H9 (cell line): ENCODE data around the gene OR11H6. TPM values are rescaled to one million over a fixed set of nuclear protein-coding genes. Genes with fewer than 3 reads are reported as not detected.

Experiments
- DNase-seq: peaks from one replicate; pipeline ENCODE4 v3.0.0-alpha.2; 2017
- H2AFZ ChIP-seq: one replicate; pipeline ENCODE4 v1.6.1; 2013; ENCODE audit warnings: mild to moderate bottlenecking, low read length, control low read depth, moderate library complexity
- H2AK5ac ChIP-seq: 2 replicates; pipeline ENCODE4 v1.6.1; 2013; ENCODE audit warnings: low read length, control low read depth, mixed read lengths; ENCODE audit not compliant: insufficient read length
- H2BK120ac ChIP-seq: one replicate; pipeline ENCODE4 v1.6.1; 2013; ENCODE audit warnings: low read depth, mild to moderate bottlenecking, low read length, control low read depth, inconsistent platforms; ENCODE audit not compliant: poor library complexity, severe bottlenecking
- H2BK12ac ChIP-seq: 2 replicates; pipeline ENCODE4 v1.6.1; 2013; ENCODE audit warnings: low read length, control low read depth, mixed read lengths, low read depth; ENCODE audit not compliant: insufficient read length
- H2BK15ac ChIP-seq: 2 replicates; pipeline ENCODE4 v1.6.1; 2013; ENCODE audit warnings: low read depth, low read length, control low read depth
- H2BK20ac ChIP-seq: one replicate; pipeline ENCODE4 v1.6.1; 2013; ENCODE audit warnings: low read depth, mild to moderate bottlenecking, low read length, control low read depth, inconsistent platforms; ENCODE audit not compliant: poor library complexity, severe bottlenecking
- H2BK5ac ChIP-seq: 2 replicates; pipeline ENCODE4 v1.6.1; 2013; ENCODE audit warnings: low read length, control low read depth, mixed read lengths; ENCODE audit not compliant: insufficient read length
- H3K14ac ChIP-seq: 2 replicates; pipeline ENCODE4 v1.6.1; 2013; ENCODE audit warnings: low read length, control low read depth; ENCODE audit not compliant: insufficient read depth
- H3K18ac ChIP-seq: 2 replicates; pipeline ENCODE4 v1.6.1; 2013; ENCODE audit warnings: low read depth, mild to moderate bottlenecking, mixed read lengths, low read length, control low read depth; ENCODE audit not compliant: insufficient read length
- H3K23ac ChIP-seq: 2 replicates; pipeline ENCODE4 v1.6.1; 2013; ENCODE audit warnings: low read length, control low read depth, mixed read lengths, low read depth; ENCODE audit not compliant: insufficient read length
- H3K23me2 ChIP-seq: 2 replicates; pipeline ENCODE4 v1.6.1; 2013; ENCODE audit warnings: low read depth, mild to moderate bottlenecking, mixed read lengths, low read length, control low read depth; ENCODE audit not compliant: insufficient read length, poor library complexity, severe bottlenecking
- H3K27ac ChIP-seq: 2 replicates; pipeline ENCODE4 v1.5.1; 2013; ENCODE audit warnings: low read length, control low read depth, mixed read lengths, low read depth; ENCODE audit not compliant: insufficient read length
- H3K27me3 ChIP-seq: 2 replicates; pipeline ENCODE4 v1.6.1; 2013; ENCODE audit warnings: low read length, control low read depth, inconsistent platforms; ENCODE audit not compliant: insufficient read depth
- H3K4ac ChIP-seq: 2 replicates; pipeline ENCODE4 v1.6.1; 2013; ENCODE audit warnings: low read depth, mild to moderate bottlenecking, control low read depth, inconsistent platforms, low read length, moderate library complexity
- H3K4me1 ChIP-seq: 2 replicates; pipeline ENCODE4 v1.6.1; 2013; ENCODE audit warnings: low read length, control low read depth, inconsistent platforms; ENCODE audit not compliant: insufficient read depth
- H3K4me2 ChIP-seq: 2 replicates; pipeline ENCODE4 v1.6.1; 2013; ENCODE audit warnings: low read length, control low read depth, mixed read lengths; ENCODE audit not compliant: insufficient read length, insufficient read depth
- H3K56ac ChIP-seq: 2 replicates; pipeline ENCODE4 v1.6.1; 2013; ENCODE audit warnings: low read depth, mild to moderate bottlenecking, mixed read lengths, low read length, control low read depth; ENCODE audit not compliant: insufficient read length
- H3K79me1 ChIP-seq: 2 replicates; pipeline ENCODE4 v1.6.1; 2013; ENCODE audit warnings: low read depth, mild to moderate bottlenecking, moderate library complexity, low read length, control low read depth, inconsistent platforms; ENCODE audit not compliant: insufficient read depth, poor library complexity, severe bottlenecking
- H3K79me2 ChIP-seq: 2 replicates; pipeline ENCODE4 v1.6.1; 2013; ENCODE audit warnings: low read length, control low read depth, inconsistent platforms; ENCODE audit not compliant: insufficient read depth
- H3K9ac ChIP-seq: 2 replicates; pipeline ENCODE4 v1.6.1; 2013; ENCODE audit warnings: low read length, control low read depth, mixed read lengths; ENCODE audit not compliant: insufficient read length; ENCODE audit errors: extremely low read depth
- H3K9me3 ChIP-seq: one replicate; pipeline ENCODE4 v1.6.1; 2013; ENCODE audit warnings: low read depth, low read length, inconsistent platforms; ENCODE audit not compliant: control insufficient read depth
- H3T11ph ChIP-seq: one replicate; pipeline ENCODE4 v1.6.1; 2013; ENCODE audit warnings: mild to moderate bottlenecking, low read length, control low read depth, inconsistent platforms
- H4K20me1 ChIP-seq: one replicate; pipeline ENCODE4 v1.6.1; 2013; ENCODE audit not compliant: control insufficient read depth, insufficient read length, insufficient read depth
- H4K5ac ChIP-seq: 2 replicates; pipeline ENCODE4 v1.6.1; 2013; ENCODE audit warnings: low read depth, mild to moderate bottlenecking, mixed read lengths, low read length, control low read depth; ENCODE audit not compliant: insufficient read length
- H4K8ac ChIP-seq: replicated peaks from 2 replicates; pipeline ENCODE4 v1.6.1; 2013; ENCODE audit warnings: low read length, control low read depth, mixed read lengths, low read depth; ENCODE audit not compliant: insufficient read length
- H4K91ac ChIP-seq: 2 replicates; pipeline ENCODE4 v1.6.1; 2013; ENCODE audit warnings: low read depth, mild to moderate bottlenecking, moderate library complexity, mixed read lengths, low read length, control low read depth; ENCODE audit not compliant: insufficient read length
- H3K27ac Mint-ChIP-seq, 3 experiments: 2 replicates in 2 of 3; 3 replicates in 1 of 3; pipeline ENCODE4 v1.8.0; 2020 to 2021; ENCODE audit warnings: mixed read lengths in 3 of 3, mild to moderate bottlenecking in 1 of 3, moderate library complexity in 1 of 3
- H3K27me3 Mint-ChIP-seq: 2 replicates; pipeline ENCODE4 v1.8.0; 2021; ENCODE audit warnings: low read depth, mild to moderate bottlenecking, moderate library complexity, mixed read lengths
- H3K36me3 Mint-ChIP-seq, 3 experiments: 2 replicates in 2 of 3; 3 replicates in 1 of 3; pipeline ENCODE4 v1.8.0; 2020 to 2021; ENCODE audit warnings: low read depth in 3 of 3, mixed read lengths in 3 of 3; ENCODE audit not compliant: insufficient read depth in 1 of 3
- H3K4me1 Mint-ChIP-seq, 2 experiments: 2 replicates each; pipeline ENCODE4 v1.8.0; 2020; ENCODE audit warnings: mixed read lengths in 2 of 2
- H3K4me3 Mint-ChIP-seq, 2 experiments: 2 replicates in 1 of 2; 3 replicates in 1 of 2; pipeline ENCODE4 v1.8.0; 2020 to 2021; ENCODE audit warnings: mild to moderate bottlenecking in 2 of 2, mixed read lengths in 2 of 2, moderate library complexity in 1 of 2
- H3K9me3 Mint-ChIP-seq, 2 experiments: 2 replicates in 1 of 2; 3 replicates in 1 of 2; pipeline ENCODE4 v1.8.0; 2020; ENCODE audit warnings: mild to moderate bottlenecking in 2 of 2, mixed read lengths in 2 of 2, moderate library complexity in 1 of 2
- CTCF ChIP-seq: fragments of 200-600 bp; sonication (generic); conservative IDR thresholded peaks from 3 replicates; pipeline ENCODE4 v1.8.0; 2021; ENCODE audit warnings: antibody characterized with exemption, mild to moderate bottlenecking
- WGBS: extraction: QIAGEN DNeasy Blood & Tissue Kit; methylation state at CpG from one replicate; pipeline ENCODE4 v1.1.7; 2013; ENCODE audit warnings: missing lambda C conversion rate, low lambda C conversion rate, mixed read lengths; ENCODE audit not compliant: insufficient read length; ENCODE audit errors: extremely low coverage; 5-methylcytosine and 5-hydroxymethylcytosine counted together
- total RNA-seq: library from RNA; stranded (reverse); gene quantifications from 2 replicates; pipeline ENCODE4 v1.2.1, GENCODE V29; 2021

Gene OR11H6
- total RNA-seq, 1 experiment from 2014 or later, result not detected

DNA sequence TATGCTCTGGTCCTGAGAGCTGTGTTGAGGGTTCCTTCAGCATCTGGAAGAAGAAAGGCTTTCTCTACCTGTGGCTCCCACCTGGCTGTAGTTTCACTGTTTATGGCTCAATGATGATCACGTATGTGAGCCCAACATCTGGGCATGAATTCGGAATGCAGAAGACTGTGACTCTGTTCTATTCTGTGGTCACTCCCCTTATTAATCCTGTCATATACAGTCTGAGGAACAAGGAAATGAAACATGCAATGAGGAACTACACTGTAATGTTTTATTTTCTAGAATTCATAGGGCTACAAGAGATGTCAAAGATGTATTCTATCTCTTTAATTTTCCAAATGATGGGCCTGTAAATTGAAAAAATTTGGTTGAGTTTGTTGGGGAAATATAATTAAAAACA lies 43.6 kb upstream of the OR11H6 start:
- peaks cover 0 to 39% (median 9%) of the 10 kb centered on the region in 3 experiments; a peak in 6 of 7 replicates for H3K36me3 Mint-ChIP-seq
- Histone ChIP-seq H4K5ac (no peak overlapping the region), H4K20me1 (no peaks in the 10 kb centered on the region), H2AFZ (no peak overlapping the region), H3K27me3 (no peaks in the 10 kb centered on the region; the same call in 1 of the 2 replicates), H3T11ph (no peak overlapping the region), H3K4ac (no peak overlapping the region), H2BK120ac (no peak overlapping the region), H3K56ac (no peak overlapping the region), H3K9ac (no peak overlapping the region), H3K79me1 (no peaks in the 10 kb centered on the region), H4K91ac (no peak overlapping the region), H2BK15ac (no peak overlapping the region), H3K4me2 (no peak overlapping the region), H3K9me3 (peaks cover 65% of the 10 kb centered on the region), H2BK12ac (no peak overlapping the region), H4K8ac (no peak overlapping the region), H2AK5ac (no peak overlapping the region), H2BK5ac (no peak overlapping the region), H3K23ac (no peak overlapping the region), H2BK20ac (no peak overlapping the region), H3K23me2 (no peaks in the 10 kb centered on the region), H3K79me2 (no peaks in the 10 kb centered on the region), H3K27ac (no peak overlapping the region), H3K14ac (no peak overlapping the region), H3K4me1 (no peaks in the 10 kb centered on the region), H3K18ac (no peak overlapping the region)
- DNase-seq, result no peak
- TF ChIP-seq CTCF, result no peak
- peaks cover 91 to 94% of the 10 kb centered on the region in 2 experiments for H3K9me3 Mint-ChIP-seq
- H3K4me1 Mint-ChIP-seq, result no peaks in the 10 kb centered on the region
- no peak overlapping the region for H3K27ac Mint-ChIP-seq
- H3K27me3 Mint-ChIP-seq, result no peaks in the 10 kb centered on the region; the same call in 1 of the 2 replicates
- H3K4me3 Mint-ChIP-seq, result no peak overlapping the region
- no CpG with 5 or more reads among the region's 2 CpGs for whole genome bisulfite sequencing
